Measurements from ENCODE around the gene NR5A2. TPM values are rescaled to one million over a fixed set of nuclear protein-coding genes. Genes with fewer than 3 reads are reported as not detected.

Gene NR5A2
- total RNA-seq, 2 donors from 2014 or later: 0.62 to 1.7 TPM

GRCh38 chr1:200036619-200037270 is 9.2 kb downstream of the NR5A2 start:
- Histone ChIP-seq H3K27me3 (ENCODE audit: control insufficient read depth, insufficient read depth, low read length, poor library complexity, severe bottlenecking) (peaks cover 100% of the 10 kb centered on the region), H3K9ac (ENCODE audit: extremely low read depth, low read length, poor library complexity, severe bottlenecking) (no peak overlapping the region), H3K27ac (ENCODE audit: low read depth, low read length) (no peak overlapping the region), H3K4me3 (ENCODE audit: low read length) (no peak overlapping the region), H3K9me3 (ENCODE audit: control insufficient read depth, low read length) (no peaks in the 10 kb centered on the region), H3K36me3 (ENCODE audit: control insufficient read depth, insufficient read depth, low read length) (no peaks in the 10 kb centered on the region), H3K4me1 (ENCODE audit: control insufficient read depth, insufficient read depth, low read length) (peaks cover 6% of the 10 kb centered on the region)
- Mint-ChIP-seq H3K27ac (no peak overlapping the region), H3K36me3 (ENCODE audit: low read depth) (no peaks in the 10 kb centered on the region), H3K4me3 (no peak overlapping the region), H3K4me1 (peaks cover 37% of the 10 kb centered on the region), H3K27me3 (ENCODE audit: insufficient read depth) (peaks cover 19% of the 10 kb centered on the region), H3K9me3 (no peaks in the 10 kb centered on the region)
- WGBS, 2 experiments (ENCODE audit: insufficient coverage in 1 of 2, insufficient read length in 1 of 2): 12 to 16% methylated on average over 15 to 18 of the region's 18 CpGs
- TF ChIP-seq, protein P1, sequence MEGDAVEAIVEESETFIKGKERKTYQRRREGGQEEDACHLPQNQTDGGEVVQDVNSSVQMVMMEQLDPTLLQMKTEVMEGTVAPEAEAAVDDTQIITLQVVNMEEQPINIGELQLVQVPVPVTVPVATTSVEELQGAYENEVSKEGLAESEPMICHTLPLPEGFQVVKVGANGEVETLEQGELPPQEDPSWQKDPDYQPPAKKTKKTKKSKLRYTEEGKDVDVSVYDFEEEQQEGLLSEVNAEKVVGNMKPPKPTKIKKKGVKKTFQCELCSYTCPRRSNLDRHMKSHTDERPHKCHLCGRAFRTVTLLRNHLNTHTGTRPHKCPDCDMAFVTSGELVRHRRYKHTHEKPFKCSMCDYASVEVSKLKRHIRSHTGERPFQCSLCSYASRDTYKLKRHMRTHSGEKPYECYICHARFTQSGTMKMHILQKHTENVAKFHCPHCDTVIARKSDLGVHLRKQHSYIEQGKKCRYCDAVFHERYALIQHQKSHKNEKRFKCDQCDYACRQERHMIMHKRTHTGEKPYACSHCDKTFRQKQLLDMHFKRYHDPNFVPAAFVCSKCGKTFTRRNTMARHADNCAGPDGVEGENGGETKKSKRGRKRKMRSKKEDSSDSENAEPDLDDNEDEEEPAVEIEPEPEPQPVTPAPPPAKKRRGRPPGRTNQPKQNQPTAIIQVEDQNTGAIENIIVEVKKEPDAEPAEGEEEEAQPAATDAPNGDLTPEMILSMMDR (conservative IDR thresholded peaks at IDR 0.05): no peak
- DNase-seq: peak; percentile 59

GRCh38 chr1:200037501-200037900 is 10.0 kb downstream of the NR5A2 start:
- H3K27me3 ChIP-seq (ENCODE audit: control insufficient read depth, insufficient read depth, low read length, poor library complexity, severe bottlenecking): peaks cover 100% of the 10 kb centered on the region
- 60 to 94% methylated on average over 1 to 2 of the region's 2 CpGs for whole genome bisulfite sequencing, 2 experiments (ENCODE audit: insufficient coverage in 1 of 2, insufficient read length in 1 of 2)
- H3K9ac ChIP-seq (ENCODE audit: extremely low read depth, low read length, poor library complexity, severe bottlenecking): no peak overlapping the region
- Mint-ChIP-seq H3K27ac (no peak overlapping the region), H3K27me3 (ENCODE audit: insufficient read depth) (peaks cover 26% of the 10 kb centered on the region), H3K9me3 (no peaks in the 10 kb centered on the region), H3K4me1 (peaks cover 38% of the 10 kb centered on the region), H3K36me3 (ENCODE audit: low read depth) (no peaks in the 10 kb centered on the region), H3K4me3 (no peak overlapping the region)
- no peak overlapping the region for H3K4me3 ChIP-seq (ENCODE audit: low read length)
- TF ChIP-seq, protein P1 (conservative IDR thresholded peaks at IDR 0.05): no peak
- no peaks in the 10 kb centered on the region for H3K36me3 ChIP-seq (ENCODE audit: control insufficient read depth, insufficient read depth, low read length)
- peaks cover 10% of the 10 kb centered on the region for H3K4me1 ChIP-seq (ENCODE audit: control insufficient read depth, insufficient read depth, low read length)
- DNase-seq: no peak
- H3K27ac ChIP-seq (ENCODE audit: low read depth, low read length): no peak overlapping the region
- no peaks in the 10 kb centered on the region for H3K9me3 ChIP-seq (ENCODE audit: control insufficient read depth, low read length)

DNA sequence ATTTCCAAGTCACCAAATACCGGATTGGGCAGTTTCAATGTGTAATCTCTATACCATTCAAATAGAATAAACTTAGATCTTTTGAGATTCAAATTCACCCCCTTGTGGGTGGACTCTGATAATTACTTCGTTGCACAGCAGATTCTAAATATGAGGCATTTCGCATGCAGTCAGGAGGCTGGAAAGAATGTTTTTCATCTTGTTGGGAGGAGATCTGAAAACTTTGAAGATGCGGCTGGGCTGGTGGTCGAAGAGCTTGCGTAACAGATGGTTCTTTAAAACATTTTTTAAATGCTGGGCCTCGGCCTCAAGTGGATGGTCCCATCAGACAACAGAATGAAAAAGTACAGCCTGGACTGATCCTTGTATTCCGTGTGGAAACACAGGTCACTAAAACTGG is 10.4 kb downstream of the NR5A2 start:
- no peak overlapping the region for H3K27ac Mint-ChIP-seq
- Histone ChIP-seq H3K27ac (ENCODE audit: low read depth, low read length) (no peak overlapping the region), H3K9ac (ENCODE audit: extremely low read depth, low read length, poor library complexity, severe bottlenecking) (no peak overlapping the region), H3K27me3 (ENCODE audit: control insufficient read depth, insufficient read depth, low read length, poor library complexity, severe bottlenecking) (peaks cover 100% of the 10 kb centered on the region), H3K36me3 (ENCODE audit: control insufficient read depth, insufficient read depth, low read length) (no peaks in the 10 kb centered on the region), H3K4me1 (ENCODE audit: control insufficient read depth, insufficient read depth, low read length) (peaks cover 10% of the 10 kb centered on the region), H3K9me3 (ENCODE audit: control insufficient read depth, low read length) (no peaks in the 10 kb centered on the region), H3K4me3 (ENCODE audit: low read length) (no peak overlapping the region)
- H3K4me3 Mint-ChIP-seq: peak overlapping the region; percentile 63
- 45 to 49% methylated on average over 5 to 8 of the region's 8 CpGs for WGBS, 2 experiments (ENCODE audit: insufficient coverage in 1 of 2, insufficient read length in 1 of 2)
- DNase-seq: no peak
- TF ChIP-seq, protein P1 (conservative IDR thresholded peaks at IDR 0.05): no peak
- H3K36me3 Mint-ChIP-seq (ENCODE audit: low read depth): no peaks in the 10 kb centered on the region
- no peaks in the 10 kb centered on the region for H3K9me3 Mint-ChIP-seq
- peaks cover 41% of the 10 kb centered on the region for H3K4me1 Mint-ChIP-seq
- peaks cover 30% of the 10 kb centered on the region for H3K27me3 Mint-ChIP-seq (ENCODE audit: insufficient read depth)
